HL-60 (cell line): ENCODE data around the gene BSDC1.

Experiments
- DNase-seq, 2 experiments: peaks; one replicate each; pipeline ENCODE4 v3.0.0-alpha.2; 2010 to 2020; ENCODE audit warnings: low read depth in 1 of 2, low spot score in 1 of 2
- H3K27ac ChIP-seq: fragments of 250-450 bp; sonication (Bioruptor Pico); replicated peaks from 2 replicates; pipeline ENCODE4 v1.5.1; 2020; ENCODE audit warnings: mild to moderate bottlenecking, moderate library complexity
- H3K27me3 ChIP-seq: fragments of 250-450 bp; sonication (Bioruptor Pico); 2 replicates; pipeline ENCODE4 v1.5.1; 2021; ENCODE audit warnings: mild to moderate bottlenecking, moderate library complexity; ENCODE audit not compliant: insufficient read depth, poor library complexity, severe bottlenecking
- H3K4me3 ChIP-seq: replicated peaks from 2 replicates; pipeline ENCODE4 v1.5.1; 2011; ENCODE audit warnings: mild to moderate bottlenecking, control low read depth, low read length; ENCODE audit not compliant: insufficient read depth
- CTCF ChIP-seq: IDR thresholded peaks from one replicate; pipeline ENCODE4 v1.5.1; 2011; ENCODE audit warnings: low read length, control low read depth, inconsistent platforms; ENCODE audit not compliant: insufficient read depth
- GABPA ChIP-seq: IDR thresholded peaks from 2 replicates; pipeline ENCODE4 v1.6.1; 2012; ENCODE audit warnings: low read depth
- POLR2AphosphoS5 ChIP-seq: IDR thresholded peaks from 2 replicates; pipeline ENCODE4 v1.6.1; 2012; ENCODE audit warnings: low read depth
- SPI1 ChIP-seq: IDR thresholded peaks from 2 replicates; pipeline ENCODE4 v1.6.1; 2012; ENCODE audit warnings: low read depth, mild to moderate bottlenecking, borderline replicate concordance
- TF ChIP-seq, protein P1 (sequence below): IDR thresholded peaks from 2 replicates; pipeline ENCODE4 v1.6.1; 2012; ENCODE audit warnings: low read depth; ENCODE audit not compliant: insufficient replicate concordance

BSDC1 gene

DNA sequence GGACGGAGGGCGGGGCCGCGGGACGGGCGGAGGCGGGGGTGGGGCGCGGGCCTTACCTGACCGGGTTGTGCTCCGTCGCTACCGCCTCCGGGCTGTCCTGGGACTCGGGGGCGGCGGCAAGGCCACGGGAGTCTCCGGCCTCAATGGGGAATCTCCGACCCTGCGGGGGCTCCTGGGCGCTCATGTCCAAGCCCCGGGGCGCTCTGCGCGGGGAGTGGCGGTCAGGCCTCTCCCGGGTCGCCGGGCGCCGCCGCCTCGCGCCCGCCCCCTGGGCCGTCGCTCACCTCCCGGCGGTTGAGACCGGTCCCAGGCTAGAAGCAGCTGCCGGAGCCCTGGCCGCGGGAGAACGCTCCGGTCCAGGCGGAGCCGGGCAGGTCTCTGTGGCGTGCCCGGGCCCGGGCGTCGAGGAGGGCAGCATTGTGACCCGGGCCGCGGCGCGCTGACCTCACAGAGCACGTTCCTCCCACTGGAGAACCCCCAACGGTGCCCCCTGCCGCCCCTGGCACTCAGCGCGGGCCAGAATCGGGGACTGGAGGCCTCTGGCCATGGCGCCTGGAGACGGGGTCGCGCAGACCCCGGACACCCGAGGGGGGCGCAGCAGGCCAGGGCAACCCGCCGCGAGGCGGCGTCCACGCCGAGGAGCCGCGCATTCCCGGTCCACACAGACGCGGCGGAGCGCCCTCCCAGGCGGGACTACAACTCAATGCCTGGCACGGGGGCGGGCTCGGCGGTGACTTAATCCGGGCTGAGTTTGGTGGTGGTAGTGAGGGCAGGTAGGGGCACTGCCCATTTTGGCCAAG lies 32.4 kb downstream of the BSDC1 start:
- H3K27me3 ChIP-seq: no peaks in the 10 kb centered on the region
- H3K27ac ChIP-seq: no peak overlapping the region
- no peak for DNase-seq
- no peak overlapping the region for H3K4me3 ChIP-seq
- no peak for TF ChIP-seq CTCF
- TF ChIP-seq POLR2AphosphoS5: no peak
- TF ChIP-seq SPI1: no peak
- TF ChIP-seq, protein P1, sequence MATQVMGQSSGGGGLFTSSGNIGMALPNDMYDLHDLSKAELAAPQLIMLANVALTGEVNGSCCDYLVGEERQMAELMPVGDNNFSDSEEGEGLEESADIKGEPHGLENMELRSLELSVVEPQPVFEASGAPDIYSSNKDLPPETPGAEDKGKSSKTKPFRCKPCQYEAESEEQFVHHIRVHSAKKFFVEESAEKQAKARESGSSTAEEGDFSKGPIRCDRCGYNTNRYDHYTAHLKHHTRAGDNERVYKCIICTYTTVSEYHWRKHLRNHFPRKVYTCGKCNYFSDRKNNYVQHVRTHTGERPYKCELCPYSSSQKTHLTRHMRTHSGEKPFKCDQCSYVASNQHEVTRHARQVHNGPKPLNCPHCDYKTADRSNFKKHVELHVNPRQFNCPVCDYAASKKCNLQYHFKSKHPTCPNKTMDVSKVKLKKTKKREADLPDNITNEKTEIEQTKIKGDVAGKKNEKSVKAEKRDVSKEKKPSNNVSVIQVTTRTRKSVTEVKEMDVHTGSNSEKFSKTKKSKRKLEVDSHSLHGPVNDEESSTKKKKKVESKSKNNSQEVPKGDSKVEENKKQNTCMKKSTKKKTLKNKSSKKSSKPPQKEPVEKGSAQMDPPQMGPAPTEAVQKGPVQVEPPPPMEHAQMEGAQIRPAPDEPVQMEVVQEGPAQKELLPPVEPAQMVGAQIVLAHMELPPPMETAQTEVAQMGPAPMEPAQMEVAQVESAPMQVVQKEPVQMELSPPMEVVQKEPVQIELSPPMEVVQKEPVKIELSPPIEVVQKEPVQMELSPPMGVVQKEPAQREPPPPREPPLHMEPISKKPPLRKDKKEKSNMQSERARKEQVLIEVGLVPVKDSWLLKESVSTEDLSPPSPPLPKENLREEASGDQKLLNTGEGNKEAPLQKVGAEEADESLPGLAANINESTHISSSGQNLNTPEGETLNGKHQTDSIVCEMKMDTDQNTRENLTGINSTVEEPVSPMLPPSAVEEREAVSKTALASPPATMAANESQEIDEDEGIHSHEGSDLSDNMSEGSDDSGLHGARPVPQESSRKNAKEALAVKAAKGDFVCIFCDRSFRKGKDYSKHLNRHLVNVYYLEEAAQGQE: no peak
- TF ChIP-seq GABPA: no peak

DNA sequence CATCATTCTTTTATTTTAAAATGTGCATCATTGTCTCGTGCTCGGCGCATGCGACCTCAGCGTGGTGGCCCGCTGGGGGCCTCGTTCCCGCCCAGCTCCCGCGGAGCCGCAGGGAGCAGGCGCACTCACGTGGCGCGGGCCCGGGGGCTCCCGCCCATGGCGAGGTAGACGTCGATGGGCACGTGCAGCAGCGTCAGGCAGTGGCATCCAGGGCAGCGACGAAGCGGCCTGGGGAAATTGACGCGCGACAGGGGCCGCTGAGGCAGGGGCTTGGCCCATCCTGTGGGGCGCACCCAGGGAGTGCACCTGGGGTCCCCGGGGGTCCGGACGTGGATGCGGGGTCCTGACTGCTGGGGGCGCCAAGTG lies 33.0 kb downstream of the BSDC1 start:
- Histone ChIP-seq H3K4me3 (no peak overlapping the region), H3K27ac (no peak overlapping the region), H3K27me3 (no peaks in the 10 kb centered on the region)
- DNase-seq: no peak
- TF ChIP-seq GABPA (no peak), SPI1 (no peak), CTCF (no peak), POLR2AphosphoS5 (no peak)
- TF ChIP-seq, protein P1: no peak

- H3K27me3 ChIP-seq: no peaks in the 10 kb centered on the region
- H3K27ac ChIP-seq: no peak overlapping the region
- H3K4me3 ChIP-seq: no peak overlapping the region
- TF ChIP-seq, protein P1: no peak
- TF ChIP-seq POLR2AphosphoS5: no peak
- TF ChIP-seq SPI1: no peak
- TF ChIP-seq CTCF: no peak
- DNase-seq: no peak
Observed at GRCh38 chr1:32358435-32358834, 35.8 kb downstream of the BSDC1 start.
